ENCODE results near the gene GRIN3B. TPM values are rescaled to one million over a fixed set of nuclear protein-coding genes. Genes with fewer than 3 reads are reported as not detected.

GRIN3B gene
- total and polyA plus RNA-seq, 9 of the 15 experiments (the other 6 are each of a cell fraction or from before 2014, with no cell fraction given), result 0.06 to 0.95 (median 0.19) TPM; not detected in 6

DNA sequence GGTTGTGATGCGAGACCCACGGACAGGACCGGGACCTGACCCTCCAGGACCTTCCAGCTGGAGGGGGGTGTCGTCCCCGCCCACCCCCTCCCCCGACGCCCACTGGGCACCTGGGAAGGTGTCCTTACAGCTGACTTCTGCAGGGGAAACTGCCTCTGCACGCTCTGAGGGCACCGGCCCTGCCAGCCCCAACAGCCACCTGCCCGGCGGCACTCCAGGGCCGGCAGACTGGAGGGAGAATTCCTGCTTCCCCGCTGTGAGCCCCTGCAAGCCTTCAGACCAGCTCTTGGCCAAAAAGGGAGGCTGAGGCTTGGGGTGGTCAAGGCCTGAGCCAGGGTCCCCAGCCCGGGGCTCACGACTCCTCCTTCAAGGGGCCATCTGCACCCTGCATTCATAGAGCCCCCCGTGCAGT is 27.4 kb downstream of the GRIN3B start:
- in situ Hi-C loops (cut with MboI), result no loop called here
- 11% methylated on average over 11 of the region's 16 CpGs for WGBS (ENCODE audit: insufficient coverage, low coverage, missing lambda C conversion rate)
- no TSS peak for BruUV-seq (replicated peaks)
- no peaks in the 10 kb centered on the region for H4K20me1 ChIP-seq (replicated peaks; ENCODE audit: control insufficient read depth, insufficient read depth, low read length)
- H3K4me1 ChIP-seq (replicated peaks in 1 of 2; ENCODE audit: control insufficient read depth in 2 of 2, insufficient read depth in 2 of 2, low read length in 2 of 2), result peaks cover 20 to 68% of the 10 kb centered on the region in 2 experiments
- H3K4me3 ChIP-seq, result peak overlapping the region; percentile 87
- ChIA-PET CTCF (ENCODE audit: low intra/inter-chr PET ratio) (no interaction called here), POLR2A (interaction anchor here (0.6 to 8.5 kb wide), 12 partner anchors 11 to 539 kb away, joined by 3 to 176 read pairs (median 4); partner anchors contain the start of genes ABCA7 and CIRBP)
- H3K36me3 ChIP-seq (ENCODE audit: control insufficient read depth, insufficient read depth, low read length), result peaks cover 20% of the 10 kb centered on the region; the same call in 1 of the 3 replicates
- peak overlapping the region; percentile 87 to 93 for H3K9ac ChIP-seq (ENCODE audit: insufficient read depth in 1 of 2, low read depth in 2 of 2, low read length in 2 of 2)
- H3K27me3 ChIP-seq (ENCODE audit: control insufficient read depth in 2 of 2, insufficient read depth in 2 of 2, low read length in 2 of 2), result no peaks in the 10 kb centered on the region
- ATAC-seq (no peak), DNase-seq (ENCODE audit: extremely low read depth in 1 of 4, low spot score in 3 of 4) (no peak), FAIRE-seq (no peak)
- H3K4me2 ChIP-seq (ENCODE audit: insufficient read depth, low read length), result peak overlapping the region; percentile 79
- H3K79me2 ChIP-seq (ENCODE audit: control insufficient read depth, insufficient read depth, low read length), result peaks cover 43% of the 10 kb centered on the region
- H3K9me3 ChIP-seq (replicated peaks; ENCODE audit: control insufficient read depth, insufficient read depth, low read depth, low read length), result no peaks in the 10 kb centered on the region
- H3K9me1 ChIP-seq (ENCODE audit: control insufficient read depth, insufficient read depth, low read length), result no peaks in the 10 kb centered on the region
- intact Hi-C loops (cut with micrococcal nuclease), result loop anchor here (1.0 kb wide), 1 partner anchor 15 kb away; no protein-coding TSS in a partner anchor
- H3K27ac ChIP-seq (ENCODE audit: extremely low read depth, low read depth, low read length), result peak overlapping the region; percentile 98
- no peak overlapping the region for H2AFZ ChIP-seq (ENCODE audit: low read depth, low read length)
- TF ChIP-seq, protein P1, sequence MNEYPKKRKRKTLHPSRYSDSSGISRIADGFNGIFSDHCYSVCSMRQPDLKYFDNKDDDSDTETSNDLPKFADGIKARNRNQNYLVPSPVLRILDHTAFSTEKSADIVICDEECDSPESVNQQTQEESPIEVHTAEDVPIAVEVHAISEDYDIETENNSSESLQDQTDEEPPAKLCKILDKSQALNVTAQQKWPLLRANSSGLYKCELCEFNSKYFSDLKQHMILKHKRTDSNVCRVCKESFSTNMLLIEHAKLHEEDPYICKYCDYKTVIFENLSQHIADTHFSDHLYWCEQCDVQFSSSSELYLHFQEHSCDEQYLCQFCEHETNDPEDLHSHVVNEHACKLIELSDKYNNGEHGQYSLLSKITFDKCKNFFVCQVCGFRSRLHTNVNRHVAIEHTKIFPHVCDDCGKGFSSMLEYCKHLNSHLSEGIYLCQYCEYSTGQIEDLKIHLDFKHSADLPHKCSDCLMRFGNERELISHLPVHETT (CRISPR knock-in tag; conservative IDR thresholded peaks at IDR 0.05 in 1 of 2, IDR thresholded peaks at IDR 0.05 in 1 of 2), result no peak
- TF ChIP-seq, protein P2, sequence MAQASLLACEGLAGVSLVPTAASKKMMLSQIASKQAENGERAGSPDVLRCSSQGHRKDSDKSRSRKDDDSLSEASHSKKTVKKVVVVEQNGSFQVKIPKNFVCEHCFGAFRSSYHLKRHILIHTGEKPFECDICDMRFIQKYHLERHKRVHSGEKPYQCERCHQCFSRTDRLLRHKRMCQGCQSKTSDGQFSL (CRISPR knock-in tag; IDR thresholded peaks at IDR 0.05), result peak; percentile 16; the same call in 1 of the 2 replicates
- TF ChIP-seq, protein P2 (tag; IDR thresholded peaks at IDR 0.05), result no peak
- TF ChIP-seq PCBP1 (IDR thresholded peaks at IDR 0.05; ENCODE audit: low read depth, low read length, poor library complexity, severe bottlenecking), result peak; percentile 17
- TF ChIP-seq, protein P3, sequence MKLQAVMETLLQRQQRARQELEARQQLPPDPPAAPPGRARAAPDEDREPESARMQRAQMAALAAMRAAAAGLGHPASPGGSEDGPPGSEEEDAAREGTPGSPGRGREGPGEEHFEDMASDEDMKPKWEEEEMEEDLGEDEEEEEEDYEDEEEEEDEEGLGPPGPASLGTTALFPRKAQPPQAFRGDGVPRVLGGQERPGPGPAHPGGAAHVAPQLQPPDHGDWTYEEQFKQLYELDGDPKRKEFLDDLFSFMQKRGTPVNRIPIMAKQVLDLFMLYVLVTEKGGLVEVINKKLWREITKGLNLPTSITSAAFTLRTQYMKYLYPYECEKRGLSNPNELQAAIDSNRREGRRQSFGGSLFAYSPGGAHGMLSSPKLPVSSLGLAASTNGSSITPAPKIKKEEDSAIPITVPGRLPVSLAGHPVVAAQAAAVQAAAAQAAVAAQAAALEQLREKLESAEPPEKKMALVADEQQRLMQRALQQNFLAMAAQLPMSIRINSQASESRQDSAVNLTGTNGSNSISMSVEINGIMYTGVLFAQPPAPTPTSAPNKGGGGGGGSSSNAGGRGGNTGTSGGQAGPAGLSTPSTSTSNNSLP (IDR thresholded peaks at IDR 0.05; ENCODE audit: borderline replicate concordance, low read depth, low read length), result no peak
- TF ChIP-seq FOXK2 (conservative IDR thresholded peaks at IDR 0.05 in 1 of 2, IDR thresholded peaks at IDR 0.05 in 1 of 2; ENCODE audit: low read depth in 2 of 2), result no peak
- TF ChIP-seq, protein P4, sequence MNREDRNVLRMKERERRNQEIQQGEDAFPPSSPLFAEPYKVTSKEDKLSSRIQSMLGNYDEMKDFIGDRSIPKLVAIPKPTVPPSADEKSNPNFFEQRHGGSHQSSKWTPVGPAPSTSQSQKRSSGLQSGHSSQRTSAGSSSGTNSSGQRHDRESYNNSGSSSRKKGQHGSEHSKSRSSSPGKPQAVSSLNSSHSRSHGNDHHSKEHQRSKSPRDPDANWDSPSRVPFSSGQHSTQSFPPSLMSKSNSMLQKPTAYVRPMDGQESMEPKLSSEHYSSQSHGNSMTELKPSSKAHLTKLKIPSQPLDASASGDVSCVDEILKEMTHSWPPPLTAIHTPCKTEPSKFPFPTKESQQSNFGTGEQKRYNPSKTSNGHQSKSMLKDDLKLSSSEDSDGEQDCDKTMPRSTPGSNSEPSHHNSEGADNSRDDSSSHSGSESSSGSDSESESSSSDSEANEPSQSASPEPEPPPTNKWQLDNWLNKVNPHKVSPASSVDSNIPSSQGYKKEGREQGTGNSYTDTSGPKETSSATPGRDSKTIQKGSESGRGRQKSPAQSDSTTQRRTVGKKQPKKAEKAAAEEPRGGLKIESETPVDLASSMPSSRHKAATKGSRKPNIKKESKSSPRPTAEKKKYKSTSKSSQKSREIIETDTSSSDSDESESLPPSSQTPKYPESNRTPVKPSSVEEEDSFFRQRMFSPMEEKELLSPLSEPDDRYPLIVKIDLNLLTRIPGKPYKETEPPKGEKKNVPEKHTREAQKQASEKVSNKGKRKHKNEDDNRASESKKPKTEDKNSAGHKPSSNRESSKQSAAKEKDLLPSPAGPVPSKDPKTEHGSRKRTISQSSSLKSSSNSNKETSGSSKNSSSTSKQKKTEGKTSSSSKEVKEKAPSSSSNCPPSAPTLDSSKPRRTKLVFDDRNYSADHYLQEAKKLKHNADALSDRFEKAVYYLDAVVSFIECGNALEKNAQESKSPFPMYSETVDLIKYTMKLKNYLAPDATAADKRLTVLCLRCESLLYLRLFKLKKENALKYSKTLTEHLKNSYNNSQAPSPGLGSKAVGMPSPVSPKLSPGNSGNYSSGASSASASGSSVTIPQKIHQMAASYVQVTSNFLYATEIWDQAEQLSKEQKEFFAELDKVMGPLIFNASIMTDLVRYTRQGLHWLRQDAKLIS (CRISPR knock-in tag; IDR thresholded peaks at IDR 0.05), result 0 out of 2 replicates have a peak, but pooled peaks have one; percentile 26
- no peak for TF ChIP-seq FOXA1 (IDR thresholded peaks at IDR 0.05; ENCODE audit: borderline replicate concordance)
- TF ChIP-seq RBFOX2 (IDR thresholded peaks at IDR 0.05; ENCODE audit: low read depth, low read length), result peak; percentile 68
- TF ChIP-seq, protein P5, sequence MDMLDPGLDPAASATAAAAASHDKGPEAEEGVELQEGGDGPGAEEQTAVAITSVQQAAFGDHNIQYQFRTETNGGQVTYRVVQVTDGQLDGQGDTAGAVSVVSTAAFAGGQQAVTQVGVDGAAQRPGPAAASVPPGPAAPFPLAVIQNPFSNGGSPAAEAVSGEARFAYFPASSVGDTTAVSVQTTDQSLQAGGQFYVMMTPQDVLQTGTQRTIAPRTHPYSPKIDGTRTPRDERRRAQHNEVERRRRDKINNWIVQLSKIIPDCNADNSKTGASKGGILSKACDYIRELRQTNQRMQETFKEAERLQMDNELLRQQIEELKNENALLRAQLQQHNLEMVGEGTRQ (CRISPR knock-in tag; IDR thresholded peaks at IDR 0.05), result no peak
- TF ChIP-seq, protein P6, sequence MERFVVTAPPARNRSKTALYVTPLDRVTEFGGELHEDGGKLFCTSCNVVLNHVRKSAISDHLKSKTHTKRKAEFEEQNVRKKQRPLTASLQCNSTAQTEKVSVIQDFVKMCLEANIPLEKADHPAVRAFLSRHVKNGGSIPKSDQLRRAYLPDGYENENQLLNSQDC (CRISPR knock-in tag; IDR thresholded peaks at IDR 0.05), result no peak

All from K562 (cell line).